ENCODE results near the gene CUL2. TPM values are rescaled to one million over a fixed set of nuclear protein-coding genes. Genes with fewer than 3 reads are reported as not detected.

Gene CUL2
- total and polyA plus RNA-seq, 2 experiments from 2014 or later: 17.2 to 38.3 TPM

GRCh38 chr10:35126530-35127288 lies 36.6 kb upstream of the CUL2 start, which contains the start of gene CREM:
Gene CREM, plus strand, starts transcription at chr10:35126846. Its CDS starts 10,990 bp downstream, at chr10:35137836.
- peak within 1 kb of the TSS; percentile 89 for H2AFZ ChIP-seq
- peaks cover 4% of the 10 kb centered on the region for H3K4me1 Mint-ChIP-seq

GRCh38 chr10:35126062-35126529 lies 36.0 kb upstream of the CUL2 start:
- Mint-ChIP-seq H3K36me3 (ENCODE audit: low read depth) (peaks cover 4% of the 10 kb centered on the region; the same call in 2 of the 3 replicates), H3K4me3 (peak overlapping the region; percentile 89), H3K4me1 (peaks cover 4% of the 10 kb centered on the region), H3K27me3 (ENCODE audit: insufficient read depth, low read depth, poor library complexity) (no peaks in the 10 kb centered on the region), H3K27ac (peak overlapping the region; percentile 92), H3K9me3 (peaks cover 4% of the 10 kb centered on the region; the same call in 2 of the 3 replicates)
- ATAC-seq (no peak), DNase-seq (ENCODE audit: low spot score) (no peak)
- Histone ChIP-seq H3K27me3 (ENCODE audit: insufficient read depth) (no peaks in the 10 kb centered on the region), H3K4me3 (peak overlapping the region; percentile 91), H4K20me1 (replicated peaks; ENCODE audit: insufficient read depth) (no peaks in the 10 kb centered on the region), H3K4me2 (peak overlapping the region; percentile 82), H3K27ac (ENCODE audit: low read depth) (peak overlapping the region; percentile 77; the same call in 1 of the 2 replicates), H3K9me2 (ENCODE audit: insufficient read depth) (no peaks in the 10 kb centered on the region; the same call in 1 of the 2 replicates), H3K36me3 (ENCODE audit: insufficient read depth) (no peaks in the 10 kb centered on the region), H3K4me1 (ENCODE audit: insufficient read depth) (no peaks in the 10 kb centered on the region), H2AFZ (peak overlapping the region; percentile 89), H3K79me2 (replicated peaks; ENCODE audit: insufficient read depth) (peaks cover 30% of the 10 kb centered on the region), H3F3A (replicated peaks; ENCODE audit: low read depth) (peaks cover 5% of the 10 kb centered on the region; the same call in 1 of the 2 replicates)
- TF ChIP-seq ZNF114 (CRISPR knock-in tag; IDR thresholded peaks at IDR 0.05) (no peak), JUNB (IDR thresholded peaks at IDR 0.05; ENCODE audit: unreplicated experiment) (no peak), ETS1 (IDR thresholded peaks at IDR 0.05) (no peak)

More at GRCh38 chr10:35126530-35127288, 36.6 kb upstream of the CUL2 start, which contains the start of gene CREM:
- peak within 1 kb of the TSS; percentile 99 for H3K27ac ChIP-seq (ENCODE audit: low read depth)
- no peaks in the 10 kb centered on the region for H4K20me1 ChIP-seq (replicated peaks; ENCODE audit: insufficient read depth)
- H3K4me2 ChIP-seq: peak within 1 kb of the TSS; percentile 87
- H3K4me3 ChIP-seq: peak within 1 kb of the TSS; percentile 91
- H3K27ac Mint-ChIP-seq: peak within 1 kb of the TSS; percentile 98
- no peaks in the 10 kb centered on the region; the same call in 1 of the 2 replicates for H3K9me2 ChIP-seq (ENCODE audit: insufficient read depth)
- ATAC-seq: peak; percentile 87
- H3K27me3 Mint-ChIP-seq (ENCODE audit: insufficient read depth, low read depth, poor library complexity): no peaks in the 10 kb centered on the region
- TF ChIP-seq POLR2AphosphoS5 (IDR thresholded peaks at IDR 0.05; ENCODE audit: low read depth) (peak; percentile 87), CTCF (conservative IDR thresholded peaks at IDR 0.05; ENCODE audit: low read depth in 2 of 2) (peak; percentile 74 to 81), JUNB (IDR thresholded peaks at IDR 0.05; ENCODE audit: unreplicated experiment) (no peak), CREB1 (CRISPR knock-in tag; IDR thresholded peaks at IDR 0.05; ENCODE audit: low read depth) (peak; percentile 95)
- H3K36me3 Mint-ChIP-seq (ENCODE audit: low read depth): peaks cover 4% of the 10 kb centered on the region; the same call in 2 of the 3 replicates
- peaks cover 4% of the 10 kb centered on the region; the same call in 2 of the 3 replicates for H3K9me3 Mint-ChIP-seq
- peak; percentile 100 for DNase-seq (ENCODE audit: low spot score)
- no peaks in the 10 kb centered on the region for H3K27me3 ChIP-seq (ENCODE audit: insufficient read depth)
- H3K79me2 ChIP-seq (replicated peaks; ENCODE audit: insufficient read depth): peaks cover 36% of the 10 kb centered on the region
- no peaks in the 10 kb centered on the region for H3K4me1 ChIP-seq (ENCODE audit: insufficient read depth)
- peak within 1 kb of the TSS; percentile 89 for H3K4me3 Mint-ChIP-seq
- no peaks in the 10 kb centered on the region for H3K36me3 ChIP-seq (ENCODE audit: insufficient read depth)
- H3F3A ChIP-seq (replicated peaks; ENCODE audit: low read depth): peaks cover 5% of the 10 kb centered on the region; the same call in 1 of the 2 replicates

Data from GM23338 (cell line).